COR-L47 (cell line): ENCODE data around the gene WFIKKN1.
A peak's percentile ranks its signal among the peaks of the same experiment; 100 is the strongest.

Source experiments
- DNase-seq: peaks from one replicate; lab custom pipeline; 2025; lab: John Stamatoyannopoulos, UW

Gene WFIKKN1

GRCh38 chr16:630815-631405, at the start of gene WFIKKN1:
Gene WFIKKN1, plus strand, starts transcription at chr16:630985. Its CDS starts 269 bp downstream, at chr16:631254.
- DNase-seq, result peak; percentile 20

GRCh38 chr16:582218-582613, 48.6 kb upstream of the WFIKKN1 start:
- no peak for DNase-seq

- DNase-seq, result no peak
Measured at GRCh38 chr16:582614-583331, 48.0 kb upstream of the WFIKKN1 start.

- DNase-seq, result no peak
Measured at GRCh38 chr16:583470-583814, 47.3 kb upstream of the WFIKKN1 start.

GRCh38 chr16:583815-584591, 46.8 kb upstream of the WFIKKN1 start:
- DNase-seq, result no peak

GRCh38 chr16:585351-585750, 45.4 kb upstream of the WFIKKN1 start:
- peak; percentile 32 for DNase-seq

- DNase-seq, result no peak
Measured at GRCh38 chr16:586047-586644, 44.6 kb upstream of the WFIKKN1 start.

- no peak for DNase-seq
Measured at GRCh38 chr16:586645-587590, 43.9 kb upstream of the WFIKKN1 start.

GRCh38 chr16:588639-588888, 42.2 kb upstream of the WFIKKN1 start:
- peak; percentile 31 for DNase-seq

- DNase-seq, result peak; percentile 95
Measured at GRCh38 chr16:588889-589657, 41.7 kb upstream of the WFIKKN1 start.

GRCh38 chr16:589658-590187, 41.1 kb upstream of the WFIKKN1 start, which contains the start of gene RAB40C:
Gene RAB40C, plus strand, starts transcription at chr16:590066. Its CDS starts 226 bp downstream, at chr16:590292.
- peak; percentile 98 for DNase-seq

- DNase-seq, result no peak
Measured at GRCh38 chr16:590188-590814, 40.5 kb upstream of the WFIKKN1 start.

- DNase-seq, result no peak
Measured at GRCh38 chr16:590815-591200, 40.0 kb upstream of the WFIKKN1 start.

GRCh38 chr16:591231-591630, 39.6 kb upstream of the WFIKKN1 start:
- no peak for DNase-seq

GRCh38 chr16:591892-592517, 38.8 kb upstream of the WFIKKN1 start:
- no peak for DNase-seq

GRCh38 chr16:592518-593306, 38.1 kb upstream of the WFIKKN1 start:
- DNase-seq, result peak; percentile 81

- peak; percentile 61 for DNase-seq
Measured at GRCh38 chr16:593406-593805, 37.4 kb upstream of the WFIKKN1 start.

- DNase-seq, result no peak
Measured at GRCh38 chr16:593807-594206, 37.0 kb upstream of the WFIKKN1 start.

GRCh38 chr16:595094-595528, 35.7 kb upstream of the WFIKKN1 start:
- no peak for DNase-seq
